ENCODE measurements around the gene HLA-G.

DNA sequence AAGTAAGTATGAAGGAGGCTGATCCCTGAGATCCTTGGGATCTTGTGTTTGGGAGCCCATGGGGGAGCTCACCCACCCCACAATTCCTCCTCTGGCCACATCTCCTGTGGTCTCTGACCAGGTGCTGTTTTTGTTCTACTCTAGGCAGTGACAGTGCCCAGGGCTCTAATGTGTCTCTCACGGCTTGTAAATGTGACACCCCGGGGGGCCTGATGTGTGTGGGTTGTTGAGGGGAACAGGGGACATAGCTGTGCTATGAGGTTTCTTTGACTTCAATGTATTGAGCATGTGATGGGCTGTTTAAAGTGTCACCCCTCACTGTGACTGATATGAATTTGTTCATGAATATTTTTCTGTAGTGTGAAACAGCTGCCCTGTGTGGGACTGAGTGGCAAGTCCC is 2.8 kb downstream of the HLA-G start:
- TF ChIP-seq, protein P1, sequence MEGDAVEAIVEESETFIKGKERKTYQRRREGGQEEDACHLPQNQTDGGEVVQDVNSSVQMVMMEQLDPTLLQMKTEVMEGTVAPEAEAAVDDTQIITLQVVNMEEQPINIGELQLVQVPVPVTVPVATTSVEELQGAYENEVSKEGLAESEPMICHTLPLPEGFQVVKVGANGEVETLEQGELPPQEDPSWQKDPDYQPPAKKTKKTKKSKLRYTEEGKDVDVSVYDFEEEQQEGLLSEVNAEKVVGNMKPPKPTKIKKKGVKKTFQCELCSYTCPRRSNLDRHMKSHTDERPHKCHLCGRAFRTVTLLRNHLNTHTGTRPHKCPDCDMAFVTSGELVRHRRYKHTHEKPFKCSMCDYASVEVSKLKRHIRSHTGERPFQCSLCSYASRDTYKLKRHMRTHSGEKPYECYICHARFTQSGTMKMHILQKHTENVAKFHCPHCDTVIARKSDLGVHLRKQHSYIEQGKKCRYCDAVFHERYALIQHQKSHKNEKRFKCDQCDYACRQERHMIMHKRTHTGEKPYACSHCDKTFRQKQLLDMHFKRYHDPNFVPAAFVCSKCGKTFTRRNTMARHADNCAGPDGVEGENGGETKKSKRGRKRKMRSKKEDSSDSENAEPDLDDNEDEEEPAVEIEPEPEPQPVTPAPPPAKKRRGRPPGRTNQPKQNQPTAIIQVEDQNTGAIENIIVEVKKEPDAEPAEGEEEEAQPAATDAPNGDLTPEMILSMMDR (IDR thresholded peaks at IDR 0.05): no peak
- TF ChIP-seq ZFX (IDR thresholded peaks at IDR 0.05; ENCODE audit: borderline replicate concordance): no peak

Measured in 22Rv1 (cell line).